Measurements from ENCODE around the gene MAP2K3.

DNA sequence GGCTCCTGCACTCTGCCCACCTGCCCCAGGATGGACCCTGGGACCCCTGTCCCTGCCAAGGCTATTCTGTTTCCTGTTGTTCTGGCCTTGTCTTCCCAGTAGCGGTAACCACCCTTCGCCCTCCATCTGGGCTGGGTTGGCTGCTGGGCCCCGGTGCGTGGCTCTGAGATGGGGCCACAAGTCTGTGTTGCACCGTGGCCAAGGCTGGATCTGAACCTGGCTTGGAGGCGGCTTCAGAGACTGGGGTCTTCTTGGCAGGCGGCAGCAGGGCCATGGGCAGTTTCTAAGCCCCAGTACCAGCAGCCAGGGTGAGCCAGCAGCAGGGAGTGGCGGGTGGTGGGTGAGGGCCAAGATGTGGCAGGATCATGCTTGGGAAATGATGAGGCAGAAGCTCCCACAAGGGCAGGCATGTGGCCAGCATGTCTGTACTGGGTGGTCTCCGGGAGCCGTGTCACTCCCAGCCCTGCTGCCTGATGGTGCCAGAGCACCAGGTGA, 12.6 kb downstream of the MAP2K3 start:
- no peak for TF ChIP-seq POLR2A (IDR thresholded peaks at IDR 0.05)
- no peak for TF ChIP-seq CTCF (IDR thresholded peaks at IDR 0.05 in 4 of 5, conservative IDR thresholded peaks at IDR 0.05 in 1 of 5)

Data from gastrocnemius medialis (tissue), 4 donors.